Measurements from ENCODE around the gene TAMM41. TPM values are rescaled to one million over a fixed set of nuclear protein-coding genes. Genes with fewer than 3 reads are reported as not detected.
"Not testable (repeated sequence)": the region's sequence is repeated elsewhere in the genome, so short reads cannot be mapped to it uniquely, and the experiment has no call there.

The TAMM41 gene, protein sequence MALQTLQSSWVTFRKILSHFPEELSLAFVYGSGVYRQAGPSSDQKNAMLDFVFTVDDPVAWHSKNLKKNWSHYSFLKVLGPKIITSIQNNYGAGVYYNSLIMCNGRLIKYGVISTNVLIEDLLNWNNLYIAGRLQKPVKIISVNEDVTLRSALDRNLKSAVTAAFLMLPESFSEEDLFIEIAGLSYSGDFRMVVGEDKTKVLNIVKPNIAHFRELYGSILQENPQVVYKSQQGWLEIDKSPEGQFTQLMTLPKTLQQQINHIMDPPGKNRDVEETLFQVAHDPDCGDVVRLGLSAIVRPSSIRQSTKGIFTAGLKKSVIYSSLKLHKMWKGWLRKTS
- 13.0 TPM for total RNA-seq
- long read RNA-seq, partial matches to known transcripts, result 1 of 6 reads
- long read RNA-seq, other reads (novel, unspliced or antisense), result 2 of 6 reads

DNA sequence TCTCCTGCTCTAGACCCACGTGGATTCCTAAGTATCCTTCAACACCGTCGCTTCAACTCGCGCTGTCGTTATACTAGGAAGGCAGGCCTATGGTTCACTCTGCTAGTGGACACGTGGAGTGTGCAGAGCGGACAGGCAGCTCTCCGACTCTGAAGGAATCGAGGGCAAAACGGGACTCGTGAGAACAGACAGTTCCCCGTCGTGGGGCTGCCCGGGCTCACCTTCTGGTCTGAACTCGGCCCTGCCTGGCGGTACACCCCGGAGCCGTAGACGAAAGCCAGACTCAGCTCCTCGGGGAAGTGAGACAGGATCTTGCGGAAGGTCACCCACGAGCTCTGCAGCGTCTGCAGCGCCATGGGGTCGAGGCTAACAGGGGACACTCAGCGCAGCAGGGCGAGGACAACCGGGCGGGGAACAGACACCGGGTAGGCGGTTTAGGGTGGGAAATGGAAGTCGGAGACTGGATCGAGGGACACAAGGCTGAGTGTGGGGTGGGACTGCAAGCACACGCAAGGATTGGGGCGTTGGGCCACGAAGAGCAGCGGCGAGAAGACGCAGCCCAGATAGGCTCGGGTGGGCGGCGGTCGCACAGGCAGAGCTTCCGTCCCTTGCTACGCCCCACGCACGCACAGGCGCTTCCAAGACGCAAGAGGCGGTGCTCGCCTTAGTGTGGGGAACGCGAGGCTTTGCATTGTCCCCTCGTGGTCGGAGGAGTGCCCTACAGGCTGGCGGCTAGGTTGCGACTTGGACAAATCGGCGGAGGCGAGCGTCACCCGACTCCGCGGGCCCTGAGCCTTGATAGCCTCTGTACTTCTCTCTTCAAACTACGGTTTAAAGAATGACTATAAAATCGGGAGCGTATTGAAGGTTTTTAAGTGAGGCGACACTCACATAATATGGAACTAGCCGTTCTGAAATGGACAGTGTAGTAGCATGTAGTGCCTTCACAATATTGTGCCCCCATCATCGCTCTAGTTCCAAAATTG is at the start of gene TAMM41:
TSS of gene TAMM41 (minus strand) at position 605 of the 986 bp plus-strand sequence. CDS start at position 356, 249 bp downstream.
- peak within 1 kb of the TSS; percentile 91 for H3K27ac ChIP-seq
- TF ChIP-seq, protein P1, sequence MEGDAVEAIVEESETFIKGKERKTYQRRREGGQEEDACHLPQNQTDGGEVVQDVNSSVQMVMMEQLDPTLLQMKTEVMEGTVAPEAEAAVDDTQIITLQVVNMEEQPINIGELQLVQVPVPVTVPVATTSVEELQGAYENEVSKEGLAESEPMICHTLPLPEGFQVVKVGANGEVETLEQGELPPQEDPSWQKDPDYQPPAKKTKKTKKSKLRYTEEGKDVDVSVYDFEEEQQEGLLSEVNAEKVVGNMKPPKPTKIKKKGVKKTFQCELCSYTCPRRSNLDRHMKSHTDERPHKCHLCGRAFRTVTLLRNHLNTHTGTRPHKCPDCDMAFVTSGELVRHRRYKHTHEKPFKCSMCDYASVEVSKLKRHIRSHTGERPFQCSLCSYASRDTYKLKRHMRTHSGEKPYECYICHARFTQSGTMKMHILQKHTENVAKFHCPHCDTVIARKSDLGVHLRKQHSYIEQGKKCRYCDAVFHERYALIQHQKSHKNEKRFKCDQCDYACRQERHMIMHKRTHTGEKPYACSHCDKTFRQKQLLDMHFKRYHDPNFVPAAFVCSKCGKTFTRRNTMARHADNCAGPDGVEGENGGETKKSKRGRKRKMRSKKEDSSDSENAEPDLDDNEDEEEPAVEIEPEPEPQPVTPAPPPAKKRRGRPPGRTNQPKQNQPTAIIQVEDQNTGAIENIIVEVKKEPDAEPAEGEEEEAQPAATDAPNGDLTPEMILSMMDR (IDR thresholded peaks at IDR 0.05), result peak; percentile 90
- intact Hi-C loops (cut with DNase I), result no loop called here
- H3K36me3 ChIP-seq, result peaks cover 22% of the 10 kb centered on the region
- H3K9me3 ChIP-seq, result no peaks in the 10 kb centered on the region
- peaks cover 17% of the 10 kb centered on the region for H3K4me1 ChIP-seq
- H3K27me3 ChIP-seq, result no peaks in the 10 kb centered on the region
- peak; percentile 100 for ATAC-seq
- H3K4me3 ChIP-seq, result peak within 1 kb of the TSS; percentile 86
- peak; percentile 96 for DNase-seq

DNA sequence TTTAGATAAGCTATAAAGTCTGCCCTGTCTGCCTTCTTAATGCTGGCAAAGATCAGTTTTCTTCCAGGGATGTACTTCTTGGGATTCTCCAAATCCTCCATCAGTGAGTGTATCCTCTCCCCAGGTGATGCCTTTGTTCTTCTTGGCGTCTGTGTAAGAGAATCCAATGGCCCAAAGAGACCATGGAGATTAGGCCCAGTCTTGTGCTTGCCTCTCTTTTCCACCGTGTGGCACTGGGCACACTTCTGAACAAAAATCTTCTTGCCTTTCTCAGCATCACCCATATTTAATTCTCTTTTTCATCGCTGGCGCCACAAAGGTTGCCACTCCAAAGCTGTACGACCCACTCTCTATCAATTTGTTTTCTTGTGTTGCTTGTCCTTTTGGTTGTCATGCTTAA is 32.2 kb upstream of the TAMM41 start:
- ATAC-seq, result no peak

DNA sequence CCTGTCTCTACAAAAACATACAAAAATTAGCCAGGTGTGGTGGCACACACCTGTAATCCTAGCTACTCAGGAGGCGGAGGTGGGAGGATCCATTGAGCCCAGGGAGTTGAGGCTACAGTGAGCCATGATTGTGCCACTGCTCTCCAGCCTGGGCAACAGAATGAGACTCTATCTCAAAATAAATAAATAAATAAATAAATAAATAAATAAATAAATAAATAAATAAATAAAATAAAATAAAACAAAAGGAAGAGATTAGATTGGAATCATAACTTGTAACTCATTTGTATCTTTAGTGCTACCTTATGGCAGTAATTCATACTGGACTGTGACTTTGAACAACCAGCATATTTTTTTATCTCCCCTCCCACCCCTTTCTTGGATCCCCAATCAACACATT is 28.0 kb upstream of the TAMM41 start:
- DNase-seq; intact Hi-C loops (cut with DNase I); H3K27me3 ChIP-seq; H3K4me3 ChIP-seq; ATAC-seq; H3K4me1 ChIP-seq; H3K27ac ChIP-seq; H3K36me3 ChIP-seq; H3K9me3 ChIP-seq: not testable (repeated sequence)

More for the DNA sequence above, 32.2 kb upstream of the TAMM41 start:
- H3K4me1 ChIP-seq, result no peaks in the 10 kb centered on the region
- TF ChIP-seq, protein P1 (IDR thresholded peaks at IDR 0.05), result no peak
- H3K4me3 ChIP-seq, result no peak overlapping the region
- H3K27ac ChIP-seq, result no peak overlapping the region
- no peaks in the 10 kb centered on the region for H3K9me3 ChIP-seq
- DNase-seq, result no peak
- H3K27me3 ChIP-seq, result no peaks in the 10 kb centered on the region
- intact Hi-C loops (cut with DNase I), result no loop called here
- H3K36me3 ChIP-seq, result no peaks in the 10 kb centered on the region

DNA sequence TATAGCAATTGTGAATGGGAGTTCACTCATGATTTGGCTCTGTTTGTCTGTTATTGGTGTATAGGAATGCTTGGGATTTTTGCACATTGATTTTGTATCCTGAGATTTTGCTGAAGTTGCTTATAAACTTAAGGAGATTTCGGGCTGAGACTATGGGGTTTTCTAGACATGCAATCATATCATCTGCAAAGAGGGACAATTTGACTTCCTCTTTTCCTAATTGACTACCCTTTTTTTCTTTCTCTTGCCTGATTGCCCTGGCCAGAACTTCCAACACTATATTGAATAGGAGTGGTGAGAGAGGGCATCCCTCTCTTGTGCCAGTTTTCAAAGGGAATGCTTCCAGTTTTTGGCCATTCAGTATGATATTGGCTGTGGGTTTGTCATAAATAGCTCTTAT is 17.1 kb upstream of the TAMM41 start:
- H3K9me3 ChIP-seq; H3K27ac ChIP-seq; H3K4me1 ChIP-seq; H3K36me3 ChIP-seq; DNase-seq; H3K27me3 ChIP-seq; intact Hi-C loops (cut with DNase I); ATAC-seq; H3K4me3 ChIP-seq: not testable (repeated sequence)

DNA sequence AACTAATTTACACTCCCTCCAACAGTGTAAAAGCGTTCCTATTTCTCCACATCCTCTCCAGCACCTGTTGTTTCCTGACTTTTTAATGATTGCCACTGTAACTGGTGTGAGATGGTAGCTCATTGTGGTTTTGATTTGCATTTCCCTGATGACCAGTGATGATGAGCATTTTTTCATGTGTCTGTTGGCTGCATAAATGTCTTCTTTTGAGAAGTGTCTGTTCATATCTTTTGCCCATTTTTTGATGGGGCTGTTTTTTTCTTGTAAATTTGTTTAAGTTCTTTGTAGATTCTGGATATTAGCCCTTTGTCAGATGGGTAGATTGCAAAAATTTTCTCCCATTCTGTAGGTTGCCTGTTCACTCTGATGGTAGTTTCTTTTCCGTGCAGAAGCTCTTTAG is 15.9 kb upstream of the TAMM41 start:
- DNase-seq; H3K9me3 ChIP-seq; intact Hi-C loops (cut with DNase I); ATAC-seq; H3K27ac ChIP-seq; H3K4me3 ChIP-seq; H3K4me1 ChIP-seq; H3K27me3 ChIP-seq; H3K36me3 ChIP-seq: not testable (repeated sequence)

DNA sequence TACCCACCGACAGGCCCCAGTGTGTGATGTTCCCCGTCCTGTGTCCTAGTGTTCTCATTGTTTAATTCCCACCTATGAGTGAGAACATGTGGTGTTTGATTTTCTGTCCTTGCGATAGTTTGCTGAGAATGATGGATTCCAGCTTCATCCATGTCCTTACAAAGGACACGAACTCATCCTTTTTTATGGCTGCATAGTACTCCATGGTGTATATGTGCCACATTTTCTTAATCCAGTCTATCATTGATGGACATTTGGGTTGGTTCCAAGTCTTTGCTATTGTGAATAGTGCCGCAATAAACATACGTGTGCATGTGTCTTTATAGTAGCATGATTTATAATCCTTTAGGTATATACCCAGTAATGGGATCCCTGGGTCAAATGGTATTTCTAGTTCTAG is 15.5 kb upstream of the TAMM41 start:
- DNase-seq; H3K9me3 ChIP-seq; ATAC-seq; H3K27ac ChIP-seq; intact Hi-C loops (cut with DNase I); H3K4me3 ChIP-seq; H3K4me1 ChIP-seq; H3K27me3 ChIP-seq; H3K36me3 ChIP-seq: not testable (repeated sequence)

DNA sequence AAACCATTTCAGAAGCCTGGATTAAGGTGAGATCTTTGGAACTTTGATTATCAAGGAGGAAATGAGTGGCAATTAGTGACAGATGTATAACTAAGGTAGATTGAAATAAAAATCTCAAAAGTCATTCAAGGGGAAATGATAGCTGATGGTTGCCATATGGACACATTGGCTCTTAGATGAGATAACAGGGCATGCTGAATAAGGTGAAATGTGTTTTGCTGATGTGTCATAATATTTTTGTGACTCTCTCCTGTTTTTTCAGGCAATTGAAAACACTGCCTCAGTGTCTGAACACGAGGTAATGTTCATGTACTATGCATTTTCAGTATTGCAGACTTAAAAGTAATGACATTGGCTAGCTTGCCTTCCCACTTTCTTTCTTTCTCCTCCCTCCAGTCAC is 13.5 kb upstream of the TAMM41 start:
- H3K4me3 ChIP-seq; DNase-seq; H3K36me3 ChIP-seq; H3K4me1 ChIP-seq; ATAC-seq; H3K9me3 ChIP-seq; intact Hi-C loops (cut with DNase I); H3K27ac ChIP-seq; H3K27me3 ChIP-seq: not testable (repeated sequence)

DNA sequence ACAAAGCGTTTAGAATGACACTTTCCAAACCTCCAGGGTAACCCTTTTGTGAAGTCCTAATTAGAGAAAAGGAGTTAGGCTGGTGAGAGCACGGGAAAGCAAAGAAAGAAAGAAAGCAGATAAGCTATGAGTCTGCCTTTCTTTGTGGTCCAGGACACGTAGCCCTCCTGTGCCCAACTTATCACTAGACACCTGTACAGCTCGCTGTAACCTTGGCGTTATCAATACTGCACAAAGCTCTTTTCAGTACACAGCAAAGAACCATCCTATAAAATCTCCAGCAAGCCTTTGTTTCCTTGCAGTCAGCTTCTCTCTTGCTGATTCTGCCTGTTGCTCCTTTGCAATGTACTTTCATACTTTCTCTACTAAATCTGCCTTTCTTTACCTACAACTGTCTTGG is 6.8 kb upstream of the TAMM41 start:
- DNase-seq (no peak), ATAC-seq (no peak)
- no peaks in the 10 kb centered on the region for H3K36me3 ChIP-seq
- H3K9me3 ChIP-seq, result no peaks in the 10 kb centered on the region
- H3K27me3 ChIP-seq, result no peaks in the 10 kb centered on the region
- TF ChIP-seq, protein P1 (IDR thresholded peaks at IDR 0.05), result no peak
- no peak overlapping the region for H3K4me3 ChIP-seq
- no peaks in the 10 kb centered on the region for H3K4me1 ChIP-seq
- H3K27ac ChIP-seq, result no peak overlapping the region
- intact Hi-C loops (cut with DNase I), result no loop called here
